ENCODE data around the gene PJVK. TPM values are rescaled to one million over a fixed set of nuclear protein-coding genes. Genes with fewer than 3 reads are reported as not detected.

PJVK gene
- total and polyA plus RNA-seq, 2 of the 13 experiments (the other 11 are each of a cell fraction or from before 2014, with no cell fraction given), result 1.2 to 2.6 TPM

- TF ChIP-seq GABPA (IDR thresholded peaks at IDR 0.05; ENCODE audit: low read depth, low read length), result no peak
- TF ChIP-seq GABPA (CRISPR knock-in tag; IDR thresholded peaks at IDR 0.05; ENCODE audit: low read depth), result peak; percentile 55; the same call in 1 of the 2 replicates
- TF ChIP-seq HNF1A (IDR thresholded peaks at IDR 0.05; ENCODE audit: low read depth), result peak; percentile 26; the same call in 1 of the 2 replicates
- no peak for TF ChIP-seq HNF1A (CRISPR knock-in tag; IDR thresholded peaks at IDR 0.05; ENCODE audit: borderline replicate concordance)
- peak; percentile 68; the same call in 1 of the 2 replicates for TF ChIP-seq MEIS2 (CRISPR knock-in tag; IDR thresholded peaks at IDR 0.05)
- peak; percentile 63 for TF ChIP-seq RARA (CRISPR knock-in tag; IDR thresholded peaks at IDR 0.05)
- TF ChIP-seq MED1 (CRISPR knock-in tag; IDR thresholded peaks at IDR 0.05), result peak; percentile 62
- TF ChIP-seq YY1 (IDR thresholded peaks at IDR 0.05; ENCODE audit: insufficient read depth, insufficient replicate concordance, low read depth, low read length), result peak; percentile 17
- TF ChIP-seq YEATS4 (CRISPR knock-in tag; IDR thresholded peaks at IDR 0.05; ENCODE audit: borderline replicate concordance), result peak; percentile 60
- peak; percentile 67 for TF ChIP-seq SAP130 (CRISPR knock-in tag; IDR thresholded peaks at IDR 0.05; ENCODE audit: low read depth)
- no peak for TF ChIP-seq FOXA1 (IDR thresholded peaks at IDR 0.05)
- peak; percentile 74 for TF ChIP-seq FOXA1 (CRISPR knock-in tag; IDR thresholded peaks at IDR 0.05)
- TF ChIP-seq FOXJ3 (CRISPR knock-in tag; IDR thresholded peaks at IDR 0.05; ENCODE audit: borderline replicate concordance), result peak; percentile 85; the same call in 1 of the 2 replicates
- TF ChIP-seq MIER2 (CRISPR knock-in tag; IDR thresholded peaks at IDR 0.05), result peak; percentile 55; the same call in 1 of the 2 replicates
- peak; percentile 50; the same call in 1 of the 2 replicates for TF ChIP-seq ZSCAN9 (CRISPR knock-in tag; IDR thresholded peaks at IDR 0.05; ENCODE audit: borderline replicate concordance)
- TF ChIP-seq SALL1 (CRISPR knock-in tag; IDR thresholded peaks at IDR 0.05), result peak; percentile 69; the same call in 1 of the 2 replicates
- TF ChIP-seq CREM (IDR thresholded peaks at IDR 0.05), result peak; percentile 79; the same call in 1 of the 2 replicates
- no peak for TF ChIP-seq CREM (CRISPR knock-in tag; IDR thresholded peaks at IDR 0.05)
- peak; percentile 60; the same call in 1 of the 2 replicates for TF ChIP-seq HOMEZ (CRISPR knock-in tag; IDR thresholded peaks at IDR 0.05; ENCODE audit: low read depth)
- TF ChIP-seq, protein P1, sequence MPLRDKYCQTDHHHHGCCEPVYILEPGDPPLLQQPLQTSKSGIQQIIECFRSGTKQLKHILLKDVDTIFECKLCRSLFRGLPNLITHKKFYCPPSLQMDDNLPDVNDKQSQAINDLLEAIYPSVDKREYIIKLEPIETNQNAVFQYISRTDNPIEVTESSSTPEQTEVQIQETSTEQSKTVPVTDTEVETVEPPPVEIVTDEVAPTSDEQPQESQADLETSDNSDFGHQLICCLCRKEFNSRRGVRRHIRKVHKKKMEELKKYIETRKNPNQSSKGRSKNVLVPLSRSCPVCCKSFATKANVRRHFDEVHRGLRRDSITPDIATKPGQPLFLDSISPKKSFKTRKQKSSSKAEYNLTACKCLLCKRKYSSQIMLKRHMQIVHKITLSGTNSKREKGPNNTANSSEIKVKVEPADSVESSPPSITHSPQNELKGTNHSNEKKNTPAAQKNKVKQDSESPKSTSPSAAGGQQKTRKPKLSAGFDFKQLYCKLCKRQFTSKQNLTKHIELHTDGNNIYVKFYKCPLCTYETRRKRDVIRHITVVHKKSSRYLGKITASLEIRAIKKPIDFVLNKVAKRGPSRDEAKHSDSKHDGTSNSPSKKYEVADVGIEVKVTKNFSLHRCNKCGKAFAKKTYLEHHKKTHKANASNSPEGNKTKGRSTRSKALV (CRISPR knock-in tag; IDR thresholded peaks at IDR 0.05), result peak; percentile 67; the same call in 1 of the 2 replicates
- TF ChIP-seq TARDBP (CRISPR knock-in tag; IDR thresholded peaks at IDR 0.05), result peak; percentile 25; the same call in 1 of the 2 replicates
- peak; percentile 83 for TF ChIP-seq ASH2L (IDR thresholded peaks at IDR 0.05; ENCODE audit: insufficient read length, low read depth, low read length)
- no peak for TF ChIP-seq PRPF4 (IDR thresholded peaks at IDR 0.05; ENCODE audit: low read depth, low read length, poor library complexity, severe bottlenecking)
- peak; percentile 31; the same call in 1 of the 2 replicates for TF ChIP-seq ZNF331 (CRISPR knock-in tag; IDR thresholded peaks at IDR 0.05)
- peak; percentile 89 for TF ChIP-seq SMARCE1 (IDR thresholded peaks at IDR 0.05; ENCODE audit: borderline replicate concordance)
- TF ChIP-seq HNF4A (CRISPR knock-in tag; IDR thresholded peaks at IDR 0.05), result peak; percentile 99
These were observed 18.2 kb downstream of the PJVK start (continued) for GRCh38 chr2:178469219-178469849.
